GM19035 (cell line): ENCODE data around the gene SPDEF.

ENCODE experiments used
- ATAC-seq: cut with Tn5 transposase; IDR thresholded peaks from one replicate; pipeline ENCODE4 v1.9.1; 2021; ENCODE audit not compliant: unreplicated experiment

SPDEF gene

GRCh38 chr6:34528996-34529664 lies 27.0 kb downstream of the SPDEF start:
- ATAC-seq: no peak

GRCh38 chr6:34527751-34528670 lies 28.1 kb downstream of the SPDEF start:
- no peak for ATAC-seq

- ATAC-seq: peak; percentile 65
Observed at GRCh38 chr6:34526992-34527728, 29.0 kb downstream of the SPDEF start.

- no peak for ATAC-seq
Observed at GRCh38 chr6:34526241-34526972, 29.7 kb downstream of the SPDEF start.

GRCh38 chr6:34525431-34526175 lies 30.5 kb downstream of the SPDEF start:
- ATAC-seq: no peak

GRCh38 chr6:34524971-34525370 lies 31.2 kb downstream of the SPDEF start:
- ATAC-seq: no peak

GRCh38 chr6:34524499-34524898 lies 31.6 kb downstream of the SPDEF start:
- ATAC-seq: no peak

- ATAC-seq: no peak
Observed at GRCh38 chr6:34523441-34524206, 32.5 kb downstream of the SPDEF start.

- no peak for ATAC-seq
Observed at GRCh38 chr6:34522761-34523160, 33.4 kb downstream of the SPDEF start.

- ATAC-seq: no peak
Observed at GRCh38 chr6:34521463-34522285, 34.5 kb downstream of the SPDEF start.

- no peak for ATAC-seq
Observed at GRCh38 chr6:34520645-34521462, 35.3 kb downstream of the SPDEF start.

- ATAC-seq: no peak
Observed at GRCh38 chr6:34519971-34520644, 36.0 kb downstream of the SPDEF start.

- ATAC-seq: no peak
Observed at GRCh38 chr6:34518669-34519365, 37.3 kb downstream of the SPDEF start.

GRCh38 chr6:34517966-34518365 lies 38.2 kb downstream of the SPDEF start:
- no peak for ATAC-seq

- ATAC-seq: no peak
Observed at GRCh38 chr6:34517461-34517881, 38.7 kb downstream of the SPDEF start.
